Kidney epithelial cell (primary cell): Measurements from ENCODE around the gene EMSY. TPM values are rescaled to one million over a fixed set of nuclear protein-coding genes. Genes with fewer than 3 reads are reported as not detected.

ENCODE experiments used
- DNase-seq: peaks from one replicate; pipeline ENCODE4 v3.0.0-alpha.2; 2010; ENCODE audit warnings: low read depth
- H3K27me3 ChIP-seq: 2 replicates; pipeline ENCODE4 v1.6.0; 2011; ENCODE audit warnings: low read length; ENCODE audit not compliant: control insufficient read depth, insufficient read depth
- H3K36me3 ChIP-seq: 2 replicates; pipeline ENCODE4 v1.5.1; 2011; ENCODE audit warnings: low read length; ENCODE audit not compliant: control insufficient read depth, insufficient read depth
- H3K4me3 ChIP-seq: 2 replicates; pipeline ENCODE4 v1.5.1; 2011; ENCODE audit warnings: low read depth, mild to moderate bottlenecking, control low read depth, low read length
- CTCF ChIP-seq: IDR thresholded peaks from 2 replicates; pipeline ENCODE4 v1.5.1; 2011; ENCODE audit warnings: mild to moderate bottlenecking, moderate library complexity, low read length, control low read depth, inconsistent platforms; ENCODE audit not compliant: insufficient read depth, poor library complexity, severe bottlenecking
- total RNA-seq: library from RNA; depleted of rRNA; stranded (reverse); fragments of >200 nt; gene quantifications from 2 replicates; pipeline ENCODE4 v1.2.3, GENCODE V29; 2015

EMSY gene
- total RNA-seq, 1 donor from 2014 or later = 15.2 TPM

- Histone ChIP-seq H3K4me3 (no peak overlapping the region), H3K36me3 (no peaks in the 10 kb centered on the region), H3K27me3 (no peaks in the 10 kb centered on the region)
- no peak for TF ChIP-seq CTCF
- DNase-seq = no peak
Measured at GRCh38 chr11:76448506-76448905, 3.7 kb downstream of the EMSY start.

- H3K36me3 ChIP-seq = no peaks in the 10 kb centered on the region
- H3K4me3 ChIP-seq = no peak overlapping the region
- H3K27me3 ChIP-seq = no peaks in the 10 kb centered on the region
- no peak for TF ChIP-seq CTCF
- DNase-seq = no peak
Measured at GRCh38 chr11:76453248-76453647, 8.4 kb downstream of the EMSY start.

DNA sequence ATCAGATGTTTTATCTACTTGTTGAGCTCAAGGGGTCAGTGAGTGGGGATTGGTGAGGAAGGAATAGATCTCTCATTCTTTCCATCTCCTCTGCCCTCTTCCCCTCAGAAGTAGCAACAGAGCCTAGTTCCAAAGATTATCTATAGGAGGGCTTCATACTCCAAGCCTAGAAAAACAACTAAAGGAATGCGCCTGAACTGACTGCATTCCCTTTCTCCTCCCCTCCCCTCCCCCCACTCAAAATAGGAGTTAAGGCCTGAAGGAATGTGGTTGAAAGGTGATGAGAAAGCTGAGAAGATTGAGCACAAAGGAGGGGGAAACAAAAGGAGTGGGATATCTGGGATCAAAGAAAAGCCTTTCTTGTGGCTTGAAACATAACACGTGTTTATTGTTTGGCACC is 10.5 kb downstream of the EMSY start:
- Histone ChIP-seq H3K36me3 (no peaks in the 10 kb centered on the region), H3K27me3 (no peaks in the 10 kb centered on the region), H3K4me3 (no peak overlapping the region)
- DNase-seq = no peak
- TF ChIP-seq CTCF = no peak

DNA sequence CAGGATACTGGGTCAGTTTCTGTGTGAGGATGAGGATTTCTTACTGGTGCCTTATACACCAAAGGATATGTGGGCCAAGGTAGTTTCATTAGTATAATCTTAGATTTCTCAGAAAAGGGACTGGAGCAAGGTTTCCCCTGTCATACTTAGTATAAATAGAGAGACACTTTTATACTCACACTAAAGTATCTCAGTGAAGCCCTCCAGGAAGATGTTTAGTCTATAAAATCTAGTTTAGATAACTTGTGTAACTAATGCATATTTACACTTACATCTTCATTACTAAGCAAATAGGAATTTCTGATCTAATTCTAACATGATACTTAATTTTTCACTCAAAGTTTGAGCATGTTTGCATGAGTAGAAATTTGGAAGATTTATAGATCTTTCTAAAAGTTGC is 11.1 kb downstream of the EMSY start:
- H3K4me3 ChIP-seq = no peak overlapping the region
- no peaks in the 10 kb centered on the region for H3K36me3 ChIP-seq
- DNase-seq = no peak
- H3K27me3 ChIP-seq = no peaks in the 10 kb centered on the region
- no peak for TF ChIP-seq CTCF

- no peaks in the 10 kb centered on the region for H3K36me3 ChIP-seq
- no peak for TF ChIP-seq CTCF
- H3K27me3 ChIP-seq = no peaks in the 10 kb centered on the region
- H3K4me3 ChIP-seq = no peak overlapping the region
- DNase-seq = no peak
Measured at GRCh38 chr11:76456571-76456970, 11.8 kb downstream of the EMSY start.

DNA sequence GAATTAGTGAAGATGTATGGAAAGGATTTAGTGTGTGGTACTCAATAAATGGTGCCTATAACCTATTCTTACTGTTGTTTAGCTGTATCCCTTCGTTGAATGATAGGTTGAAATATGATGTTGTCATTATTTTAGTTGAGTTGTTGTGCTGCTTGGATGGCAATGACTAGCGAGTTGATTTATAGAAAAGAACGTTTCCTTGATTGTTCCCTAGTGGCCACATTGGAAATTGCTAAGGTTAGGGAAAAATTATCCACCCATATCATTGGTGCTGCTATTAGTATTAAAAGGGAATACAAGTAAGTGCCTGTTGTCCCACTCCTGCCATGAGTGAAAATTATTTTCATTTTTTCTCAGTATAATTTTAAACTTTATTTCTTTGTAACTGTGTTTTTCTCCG is 14.5 kb downstream of the EMSY start:
- peak; percentile 37 for TF ChIP-seq CTCF
- H3K36me3 ChIP-seq = peaks cover 1% of the 10 kb centered on the region
- DNase-seq = no peak
- no peaks in the 10 kb centered on the region for H3K27me3 ChIP-seq
- H3K4me3 ChIP-seq = no peak overlapping the region
